Measurements from ENCODE around the gene PRIMA1.

The PRIMA1 gene

GRCh38 chr14:93712838-93713724 is 75.2 kb downstream of the PRIMA1 start:
- no peak for DNase-seq (ENCODE audit: low read depth in 2 of 2)

GRCh38 chr14:93712079-93712837 is 76.0 kb downstream of the PRIMA1 start:
- no peak for DNase-seq (ENCODE audit: low read depth in 2 of 2)

GRCh38 chr14:93709249-93709648 is 79.0 kb downstream of the PRIMA1 start:
- DNase-seq (ENCODE audit: low read depth in 2 of 2), result no peak

- no peak for DNase-seq (ENCODE audit: low read depth in 2 of 2)
Measured at GRCh38 chr14:93708800-93709199, 79.5 kb downstream of the PRIMA1 start.

- DNase-seq (ENCODE audit: low read depth in 2 of 2), result no peak
Measured at GRCh38 chr14:93708311-93708734, 80.0 kb downstream of the PRIMA1 start.

- no peak for DNase-seq (ENCODE audit: low read depth in 2 of 2)
Measured at GRCh38 chr14:93707475-93707874, 80.8 kb downstream of the PRIMA1 start.

- no peak for DNase-seq (ENCODE audit: low read depth in 2 of 2)
Measured at GRCh38 chr14:93706360-93706955, 81.8 kb downstream of the PRIMA1 start.

- DNase-seq (ENCODE audit: low read depth in 2 of 2), result no peak
Measured at GRCh38 chr14:93705513-93706156, 82.7 kb downstream of the PRIMA1 start.

GRCh38 chr14:93703941-93704340 is 84.3 kb downstream of the PRIMA1 start:
- DNase-seq (ENCODE audit: low read depth in 2 of 2), result no peak

- DNase-seq (ENCODE audit: low read depth in 2 of 2), result no peak
Measured at GRCh38 chr14:93702946-93703345, 85.3 kb downstream of the PRIMA1 start.

- no peak for DNase-seq (ENCODE audit: low read depth in 2 of 2)
Measured at GRCh38 chr14:93701562-93701961, 86.7 kb downstream of the PRIMA1 start.

GRCh38 chr14:93700928-93701327 is 87.4 kb downstream of the PRIMA1 start:
- DNase-seq (ENCODE audit: low read depth in 2 of 2), result no peak

GRCh38 chr14:93693914-93694313 is 94.4 kb downstream of the PRIMA1 start:
- DNase-seq (ENCODE audit: low read depth in 2 of 2), result no peak

GRCh38 chr14:93691042-93691780 is 97.1 kb downstream of the PRIMA1 start:
- no peak for DNase-seq (ENCODE audit: low read depth in 2 of 2)

- no peak for DNase-seq (ENCODE audit: low read depth in 2 of 2)
Measured at GRCh38 chr14:93690146-93690545, 98.1 kb downstream of the PRIMA1 start.

GRCh38 chr14:93688820-93689219 is 99.5 kb downstream of the PRIMA1 start:
- no peak for DNase-seq (ENCODE audit: low read depth in 2 of 2)

GRCh38 chr14:93688239-93688666 is 100.0 kb downstream of the PRIMA1 start:
- no peak for DNase-seq (ENCODE audit: low read depth in 2 of 2)

GRCh38 chr14:93686268-93686667 is 102.0 kb downstream of the PRIMA1 start:
- no peak for DNase-seq (ENCODE audit: low read depth in 2 of 2)

GRCh38 chr14:93685121-93685895 is 103.0 kb downstream of the PRIMA1 start:
- no peak for DNase-seq (ENCODE audit: low read depth in 2 of 2)

- DNase-seq (ENCODE audit: low read depth in 2 of 2), result no peak
Measured at GRCh38 chr14:93683226-93683625, 105.1 kb downstream of the PRIMA1 start.
